Mucosa of rectum (tissue), 2 donors: ENCODE data around the gene CALD1.

Source experiments
- H3K27ac ChIP-seq, 2 donors: one replicate each; pipeline ENCODE4 v1.7.0; 2013; ENCODE audit warnings: inconsistent platforms in 2 of 2, low read depth in 2 of 2, low read length in 2 of 2
- H3K27me3 ChIP-seq, 2 donors: one replicate each; pipeline ENCODE4 v1.7.0; 2013; ENCODE audit warnings: low read length in 2 of 2; ENCODE audit not compliant: control insufficient read depth in 2 of 2, insufficient read depth in 2 of 2
- H3K36me3 ChIP-seq, 2 donors: one replicate each; pipeline ENCODE4 v1.7.0; 2013; ENCODE audit warnings: low read length in 2 of 2; ENCODE audit not compliant: control insufficient read depth in 2 of 2, insufficient read depth in 2 of 2
- H3K4me1 ChIP-seq, 2 donors: one replicate each; pipeline ENCODE4 v1.7.0; 2013; ENCODE audit warnings: low read length in 2 of 2, mild to moderate bottlenecking in 1 of 2; ENCODE audit not compliant: control insufficient read depth in 2 of 2, insufficient read depth in 2 of 2
- H3K4me3 ChIP-seq, 2 donors: one replicate each; pipeline ENCODE4 v1.7.0; 2013; ENCODE audit warnings: low read length in 2 of 2
- H3K9ac ChIP-seq, 2 donors: one replicate each; pipeline ENCODE4 v1.7.0; 2013; ENCODE audit warnings: low read length in 2 of 2, low read depth in 1 of 2, mild to moderate bottlenecking in 1 of 2
- H3K9me3 ChIP-seq, 2 donors: one replicate each; pipeline ENCODE4 v1.7.0; 2013; ENCODE audit warnings: low read length in 2 of 2; ENCODE audit not compliant: control insufficient read depth in 2 of 2
- donor health status: healthy.
- donor health status: Normal muscosa, but diverticular disease.

The CALD1 gene

GRCh38 chr7:134999136-134999535 lies 219.7 kb downstream of the CALD1 start:
- Histone ChIP-seq H3K4me1 (peaks cover 0 to 2% of the 10 kb centered on the region in 2 donors), H3K27ac (no peak overlapping the region), H3K36me3 (peaks cover 0 to 2% of the 10 kb centered on the region in 2 donors), H3K4me3 (no peak overlapping the region), H3K27me3 (no peaks in the 10 kb centered on the region), H3K9me3 (no peaks in the 10 kb centered on the region), H3K9ac (no peak overlapping the region)

- H3K27me3 ChIP-seq, result no peaks in the 10 kb centered on the region
- H3K9ac ChIP-seq, result no peak overlapping the region
- H3K36me3 ChIP-seq, result no peaks in the 10 kb centered on the region
- H3K4me1 ChIP-seq, result no peaks in the 10 kb centered on the region
- H3K9me3 ChIP-seq, result no peaks in the 10 kb centered on the region
- no peak overlapping the region for H3K27ac ChIP-seq
- no peak overlapping the region for H3K4me3 ChIP-seq
Measured at GRCh38 chr7:135001390-135002165, 222.1 kb downstream of the CALD1 start.

- Histone ChIP-seq H3K9ac (no peak overlapping the region), H3K4me3 (no peak overlapping the region), H3K36me3 (no peaks in the 10 kb centered on the region), H3K27ac (no peak overlapping the region), H3K9me3 (no peaks in the 10 kb centered on the region), H3K4me1 (no peaks in the 10 kb centered on the region), H3K27me3 (no peaks in the 10 kb centered on the region)
Measured at GRCh38 chr7:135012229-135012628, 232.8 kb downstream of the CALD1 start.
